Mucosa of descending colon (tissue), 3 donors: Measurements from ENCODE around the gene EHBP1L1. TPM values are rescaled to one million over a fixed set of nuclear protein-coding genes. Genes with fewer than 3 reads are reported as not detected.
A peak's percentile ranks its signal among the peaks of the same experiment; 100 is the strongest.

Experiments
- ATAC-seq: fragments of 200-7000 bp; cut with Tn5 transposase; one replicate; pipeline ENCODE4 v1.9.1; 2020; ENCODE audit warnings: mild to moderate bottlenecking, moderate library complexity
- DNase-seq, 3 donors: peaks; one replicate each; pipeline ENCODE4 v3.0.0-alpha.2; 2020
- H3K36me3 ChIP-seq: fragments of 200-600 bp; one replicate; pipeline ENCODE4 v1.8.0; 2021; ENCODE audit warnings: low read depth, mild to moderate bottlenecking
- H3K4me1 ChIP-seq: fragments of 200-600 bp; one replicate; pipeline ENCODE4 v1.8.0; 2021; ENCODE audit warnings: low read depth, mild to moderate bottlenecking
- H3K4me3 ChIP-seq: fragments of 200-600 bp; one replicate; pipeline ENCODE4 v1.8.0; 2021; ENCODE audit warnings: mild to moderate bottlenecking
- H3K9me3 ChIP-seq: fragments of 200-600 bp; one replicate; pipeline ENCODE4 v1.8.0; 2021; ENCODE audit warnings: mild to moderate bottlenecking
- intact Hi-C, 2 donors: fragments of 100-400 bp; cut with DNase I in 1 of 2; cut with micrococcal nuclease in 1 of 2; formaldehyde crosslinking; loops; one replicate each; pipeline versions ENCODE4 v1.11.0 to v1.11.1; 2022; cut with DNase I, micrococcal nuclease
- long read RNA-seq, 2 donors: library from polyadenylated mRNA; unstranded; transcript quantifications; one replicate each; pipeline ENCODE4 v2.0.0, GENCODE V29; 2019 to 2021
- total RNA-seq, 3 donors: library from RNA; stranded (reverse); fragmentation: NEBNext Ultra II Directional in 2 of 3; extraction: Animal tissue kit (Norgen Biotek cat#: 25700) in 2 of 3; gene quantifications; one replicate each; pipeline versions ENCODE4 v1.2.1 to v1.2.4, GENCODE V29; 2021 to 2023
- TF ChIP-seq, protein P1 (sequence below): fragments of 200-600 bp; IDR thresholded peaks from one replicate; pipeline ENCODE4 v1.8.0; 2022; ENCODE audit warnings: antibody characterized with exemption, mild to moderate bottlenecking
- donor health status: DM: no; HTN: no; CAD: no; lungs with moderate emphysema.
- donor health status: DM: no; HTN: no; CAD: no.
- donor health status: DM: no; HTN: yes; CAD: no.

The EHBP1L1 gene
- 100 to 1,000 TPM in 1 of 3 donors, 10 to 100 TPM in 2; 65.8 to 208 (median 65.9) TPM for total RNA-seq
- long read RNA-seq, donor 1, full-length matches to known transcripts: 15 of 212 reads
- long read RNA-seq, donor 1, partial matches to known transcripts: 103 of 212 reads
- long read RNA-seq, donor 1, other reads (novel, unspliced or antisense): 94 of 212 reads
- long read RNA-seq, donor 2, partial matches to known transcripts: 4 of 6 reads
- long read RNA-seq, donor 2, other reads (novel, unspliced or antisense): 2 of 6 reads

GRCh38 chr11:65575568-65576231, at the start of gene EHBP1L1:
Gene EHBP1L1, plus strand, starts transcription at chr11:65576053. Its CDS starts 250 bp downstream, at chr11:65576303.
- Histone ChIP-seq H3K9me3 (no peaks in the 10 kb centered on the region), H3K36me3 (no peaks in the 10 kb centered on the region), H3K4me3 (peak within 1 kb of the TSS; percentile 68), H3K4me1 (peaks cover 62% of the 10 kb centered on the region)
- TF ChIP-seq, protein P1, sequence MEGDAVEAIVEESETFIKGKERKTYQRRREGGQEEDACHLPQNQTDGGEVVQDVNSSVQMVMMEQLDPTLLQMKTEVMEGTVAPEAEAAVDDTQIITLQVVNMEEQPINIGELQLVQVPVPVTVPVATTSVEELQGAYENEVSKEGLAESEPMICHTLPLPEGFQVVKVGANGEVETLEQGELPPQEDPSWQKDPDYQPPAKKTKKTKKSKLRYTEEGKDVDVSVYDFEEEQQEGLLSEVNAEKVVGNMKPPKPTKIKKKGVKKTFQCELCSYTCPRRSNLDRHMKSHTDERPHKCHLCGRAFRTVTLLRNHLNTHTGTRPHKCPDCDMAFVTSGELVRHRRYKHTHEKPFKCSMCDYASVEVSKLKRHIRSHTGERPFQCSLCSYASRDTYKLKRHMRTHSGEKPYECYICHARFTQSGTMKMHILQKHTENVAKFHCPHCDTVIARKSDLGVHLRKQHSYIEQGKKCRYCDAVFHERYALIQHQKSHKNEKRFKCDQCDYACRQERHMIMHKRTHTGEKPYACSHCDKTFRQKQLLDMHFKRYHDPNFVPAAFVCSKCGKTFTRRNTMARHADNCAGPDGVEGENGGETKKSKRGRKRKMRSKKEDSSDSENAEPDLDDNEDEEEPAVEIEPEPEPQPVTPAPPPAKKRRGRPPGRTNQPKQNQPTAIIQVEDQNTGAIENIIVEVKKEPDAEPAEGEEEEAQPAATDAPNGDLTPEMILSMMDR: no peak
- peak; percentile 58 for ATAC-seq
- intact Hi-C loops: no loop called here
- peak; percentile 84 to 91 (median 90) for DNase-seq

DNA sequence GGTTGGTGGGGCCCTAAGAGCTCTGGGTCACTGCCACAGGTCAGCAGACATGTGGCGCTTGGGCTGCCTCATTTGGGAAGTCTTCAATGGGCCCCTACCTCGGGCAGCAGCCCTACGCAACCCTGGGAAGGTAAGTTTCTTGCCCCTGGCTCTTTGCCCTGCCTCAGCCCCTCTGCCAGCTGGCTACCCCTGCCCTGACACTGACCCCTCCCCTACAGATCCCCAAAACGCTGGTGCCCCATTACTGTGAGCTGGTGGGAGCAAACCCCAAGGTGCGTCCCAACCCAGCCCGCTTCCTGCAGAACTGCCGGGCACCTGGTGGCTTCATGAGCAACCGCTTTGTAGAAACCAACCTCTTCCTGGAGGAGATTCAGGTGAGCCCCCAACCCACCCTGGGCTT, 49.1 kb upstream of the EHBP1L1 start:
- ATAC-seq (no peak), DNase-seq (peak in 1 of 3 donors; percentile 49)
- peaks cover 20% of the 10 kb centered on the region for H3K4me1 ChIP-seq
- no peaks in the 10 kb centered on the region for H3K9me3 ChIP-seq
- intact Hi-C loops: no loop called here
- peaks cover 8% of the 10 kb centered on the region for H3K36me3 ChIP-seq
- H3K4me3 ChIP-seq: no peak overlapping the region
- TF ChIP-seq, protein P1: no peak

DNA sequence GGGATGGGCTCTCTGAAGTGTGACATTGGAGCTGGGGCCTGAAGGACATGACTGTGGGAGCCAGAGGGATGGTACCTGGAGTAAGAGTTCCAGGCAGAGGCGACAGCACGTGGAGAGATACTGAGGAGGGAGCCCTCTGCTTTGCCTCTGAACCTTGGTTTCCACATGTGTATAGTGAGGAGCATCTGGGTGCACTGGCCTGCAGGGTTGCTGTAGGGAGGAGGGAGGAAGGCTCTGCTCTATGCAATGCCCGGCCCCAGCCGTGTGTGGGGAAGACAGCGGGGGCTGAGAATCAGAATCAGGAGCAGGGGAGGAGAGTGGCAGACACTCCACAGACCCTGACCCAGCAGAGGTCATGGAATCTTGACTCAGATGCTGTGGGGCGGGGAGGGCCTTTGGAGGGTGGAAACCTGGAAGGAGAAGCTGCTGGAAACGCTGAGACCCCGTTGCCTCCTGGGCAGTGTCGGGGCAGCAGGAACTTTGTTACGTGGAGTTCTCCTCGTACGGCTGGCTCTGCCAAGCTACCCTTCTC, 47.0 kb upstream of the EHBP1L1 start:
- ATAC-seq (no peak), DNase-seq (no peak)
- TF ChIP-seq, protein P1: no peak

GRCh38 chr11:65529475-65530156, 46.2 kb upstream of the EHBP1L1 start:
- H3K9me3 ChIP-seq: no peaks in the 10 kb centered on the region
- DNase-seq (no peak), ATAC-seq (no peak)
- H3K4me3 ChIP-seq: no peak overlapping the region
- intact Hi-C loops: loop anchor here in 1 of 2 donors (10.0 kb wide), 1 partner anchor 65 kb away; the partner anchor contains the start of gene KCNK7
- H3K36me3 ChIP-seq: peaks cover 12% of the 10 kb centered on the region
- TF ChIP-seq, protein P1: no peak
- H3K4me1 ChIP-seq: peaks cover 12% of the 10 kb centered on the region

More for the DNA sequence above, 47.0 kb upstream of the EHBP1L1 start:
- Histone ChIP-seq H3K4me3 (no peak overlapping the region), H3K9me3 (no peaks in the 10 kb centered on the region), H3K4me1 (peaks cover 19% of the 10 kb centered on the region), H3K36me3 (peaks cover 12% of the 10 kb centered on the region)
- intact Hi-C loops: no loop called here

GRCh38 chr11:65530157-65530496, 45.7 kb upstream of the EHBP1L1 start:
- Histone ChIP-seq H3K9me3 (no peaks in the 10 kb centered on the region), H3K36me3 (peaks cover 12% of the 10 kb centered on the region), H3K4me3 (no peak overlapping the region), H3K4me1 (peaks cover 12% of the 10 kb centered on the region)
- intact Hi-C loops: loop anchor here in 1 of 2 donors (10.0 kb wide), 1 partner anchor 65 kb away; the partner anchor contains the start of gene KCNK7
- DNase-seq: no peak
- ATAC-seq: peak; percentile 12
- TF ChIP-seq, protein P1: no peak
